Measurements from ENCODE around the gene PATE1. TPM values are rescaled to one million over a fixed set of nuclear protein-coding genes. Genes with fewer than 3 reads are reported as not detected.

PATE1 gene
- total and polyA plus RNA-seq, 2 experiments from 2014 or later, result not detected

GRCh38 chr11:125784678-125785077, 38.6 kb downstream of the PATE1 start:
- Histone ChIP-seq H3K4me3 (no peak overlapping the region), H3K36me3 (replicated peaks; ENCODE audit: insufficient read depth, low read depth) (no peaks in the 10 kb centered on the region), H4K20me1 (ENCODE audit: insufficient read depth, poor library complexity, severe bottlenecking) (no peaks in the 10 kb centered on the region), H3K9me2 (replicated peaks; ENCODE audit: insufficient read depth) (no peaks in the 10 kb centered on the region), H2AFZ (no peak overlapping the region), H3K79me2 (no peaks in the 10 kb centered on the region), H3K9me3 (ENCODE audit: low read depth) (no peaks in the 10 kb centered on the region), H3K4me2 (no peak overlapping the region), H3K27me3 (no peaks in the 10 kb centered on the region), H3K4me1 (ENCODE audit: insufficient read depth) (no peaks in the 10 kb centered on the region), H3K27ac (no peak overlapping the region)
- 72% methylated on average over 2 of the region's 2 CpGs for WGBS (ENCODE audit: low lambda C conversion rate, missing lambda C conversion rate)
- TF ChIP-seq EZH2phosphoT487 (IDR thresholded peaks at IDR 0.05; ENCODE audit: low read depth, severe bottlenecking, unreplicated experiment) (no peak), CTCF (IDR thresholded peaks at IDR 0.05; ENCODE audit: poor library complexity) (no peak), EZH2 (IDR thresholded peaks at IDR 0.05; ENCODE audit: borderline replicate concordance) (no peak)
- no peak for DNase-seq (ENCODE audit: low spot score)

GRCh38 chr11:125787827-125788226, 41.7 kb downstream of the PATE1 start, which contains the start of gene PATE3:
TSS of gene PATE3 (plus strand) at chr11:125788127. CDS start at chr11:125788152, 25 bp downstream.
- H3K9me3 ChIP-seq (ENCODE audit: low read depth), result no peaks in the 10 kb centered on the region
- TF ChIP-seq CTCF (IDR thresholded peaks at IDR 0.05; ENCODE audit: poor library complexity), result no peak
- TF ChIP-seq EZH2 (IDR thresholded peaks at IDR 0.05; ENCODE audit: borderline replicate concordance), result no peak
- TF ChIP-seq EZH2phosphoT487 (IDR thresholded peaks at IDR 0.05; ENCODE audit: low read depth, severe bottlenecking, unreplicated experiment), result no peak
- H3K4me3 ChIP-seq, result no peak within 1 kb of the TSS
- H2AFZ ChIP-seq, result no peak within 1 kb of the TSS
- 83% methylated on average over 2 of the region's 2 CpGs for WGBS (ENCODE audit: low lambda C conversion rate, missing lambda C conversion rate)
- no peaks in the 10 kb centered on the region for H3K27me3 ChIP-seq
- no peaks in the 10 kb centered on the region for H3K9me2 ChIP-seq (replicated peaks; ENCODE audit: insufficient read depth)
- H3K4me2 ChIP-seq, result no peak within 1 kb of the TSS
- no peak within 1 kb of the TSS for H3K27ac ChIP-seq
- H3K4me1 ChIP-seq (ENCODE audit: insufficient read depth), result no peaks in the 10 kb centered on the region
- H4K20me1 ChIP-seq (ENCODE audit: insufficient read depth, poor library complexity, severe bottlenecking), result no peaks in the 10 kb centered on the region
- no peak for DNase-seq (ENCODE audit: low spot score)
- H3K79me2 ChIP-seq, result no peaks in the 10 kb centered on the region
- no peaks in the 10 kb centered on the region for H3K36me3 ChIP-seq (replicated peaks; ENCODE audit: insufficient read depth, low read depth)

GRCh38 chr11:125790825-125791224, 44.7 kb downstream of the PATE1 start:
- DNase-seq (ENCODE audit: low spot score), result no peak
- Histone ChIP-seq H2AFZ (no peak overlapping the region), H3K27me3 (no peaks in the 10 kb centered on the region), H3K79me2 (no peaks in the 10 kb centered on the region), H3K36me3 (replicated peaks; ENCODE audit: insufficient read depth, low read depth) (no peaks in the 10 kb centered on the region), H3K9me2 (replicated peaks; ENCODE audit: insufficient read depth) (no peaks in the 10 kb centered on the region), H3K9me3 (ENCODE audit: low read depth) (peaks cover 4% of the 10 kb centered on the region), H3K4me2 (no peak overlapping the region), H4K20me1 (ENCODE audit: insufficient read depth, poor library complexity, severe bottlenecking) (no peaks in the 10 kb centered on the region), H3K4me1 (ENCODE audit: insufficient read depth) (no peaks in the 10 kb centered on the region), H3K4me3 (no peak overlapping the region), H3K27ac (no peak overlapping the region)
- WGBS (ENCODE audit: low lambda C conversion rate, missing lambda C conversion rate), result 95% methylated on average over 4 of the region's 4 CpGs
- TF ChIP-seq CTCF (IDR thresholded peaks at IDR 0.05; ENCODE audit: poor library complexity) (no peak), EZH2 (IDR thresholded peaks at IDR 0.05; ENCODE audit: borderline replicate concordance) (no peak), EZH2phosphoT487 (IDR thresholded peaks at IDR 0.05; ENCODE audit: low read depth, severe bottlenecking, unreplicated experiment) (no peak)

GRCh38 chr11:125797641-125798040, 51.6 kb downstream of the PATE1 start:
- H4K20me1 ChIP-seq (ENCODE audit: insufficient read depth, poor library complexity, severe bottlenecking), result no peaks in the 10 kb centered on the region
- H3K36me3 ChIP-seq (replicated peaks; ENCODE audit: insufficient read depth, low read depth), result no peaks in the 10 kb centered on the region
- H3K4me1 ChIP-seq (ENCODE audit: insufficient read depth), result no peaks in the 10 kb centered on the region
- no peaks in the 10 kb centered on the region for H3K9me2 ChIP-seq (replicated peaks; ENCODE audit: insufficient read depth)
- H3K27ac ChIP-seq, result no peak overlapping the region
- no peak for DNase-seq (ENCODE audit: low spot score)
- no peaks in the 10 kb centered on the region for H3K79me2 ChIP-seq
- H3K4me2 ChIP-seq, result no peak overlapping the region
- no peak overlapping the region for H3K4me3 ChIP-seq
- TF ChIP-seq EZH2phosphoT487 (IDR thresholded peaks at IDR 0.05; ENCODE audit: low read depth, severe bottlenecking, unreplicated experiment) (no peak), EZH2 (IDR thresholded peaks at IDR 0.05; ENCODE audit: borderline replicate concordance) (no peak), CTCF (IDR thresholded peaks at IDR 0.05; ENCODE audit: poor library complexity) (no peak)
- 47% methylated on average over 4 of the region's 4 CpGs for WGBS (ENCODE audit: low lambda C conversion rate, missing lambda C conversion rate)
- peaks cover 11% of the 10 kb centered on the region for H3K9me3 ChIP-seq (ENCODE audit: low read depth)
- no peak overlapping the region for H2AFZ ChIP-seq
- no peaks in the 10 kb centered on the region for H3K27me3 ChIP-seq
